ENCODE measurements around the gene CLDN5. TPM values are rescaled to one million over a fixed set of nuclear protein-coding genes. Genes with fewer than 3 reads are reported as not detected.

CLDN5 gene
- total RNA-seq, 1 donor from 2014 or later, result not detected

DNA sequence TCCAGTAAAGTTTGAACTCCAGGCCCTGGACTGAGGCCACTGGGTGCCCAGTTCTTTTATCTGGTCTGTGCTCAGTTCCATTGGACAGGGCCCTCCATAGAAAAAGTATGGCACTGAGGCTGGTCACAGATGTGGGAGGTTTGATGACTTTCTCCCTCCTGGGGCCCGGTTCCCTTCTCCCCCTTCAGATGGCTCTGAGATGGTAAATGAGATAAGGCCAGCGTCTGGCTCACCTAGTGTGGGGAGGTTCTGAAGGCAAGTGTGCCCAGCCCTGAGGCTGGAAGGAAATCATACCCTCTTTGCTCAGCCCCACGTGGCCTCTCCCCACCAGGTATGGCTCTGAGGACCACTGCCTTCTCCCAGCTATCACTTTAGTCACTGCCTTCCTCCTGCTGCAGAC lies 1.5 kb upstream of the CLDN5 start:
- H3K36me3 Mint-ChIP-seq (ENCODE audit: unreplicated experiment), result no peaks in the 10 kb centered on the region
- DNase-seq (ENCODE audit: extremely low spot score, unreplicated experiment), result no peak
- H3K4me1 Mint-ChIP-seq (ENCODE audit: unreplicated experiment), result peaks cover 12% of the 10 kb centered on the region
- no peaks in the 10 kb centered on the region for H3K9me3 Mint-ChIP-seq (ENCODE audit: unreplicated experiment)
- H3K27ac Mint-ChIP-seq (ENCODE audit: unreplicated experiment), result no peak overlapping the region
- peaks cover 11% of the 10 kb centered on the region for H3K27me3 Mint-ChIP-seq (ENCODE audit: unreplicated experiment)
- H3K4me3 Mint-ChIP-seq (ENCODE audit: unreplicated experiment), result no peak overlapping the region
- TF ChIP-seq, protein P1, sequence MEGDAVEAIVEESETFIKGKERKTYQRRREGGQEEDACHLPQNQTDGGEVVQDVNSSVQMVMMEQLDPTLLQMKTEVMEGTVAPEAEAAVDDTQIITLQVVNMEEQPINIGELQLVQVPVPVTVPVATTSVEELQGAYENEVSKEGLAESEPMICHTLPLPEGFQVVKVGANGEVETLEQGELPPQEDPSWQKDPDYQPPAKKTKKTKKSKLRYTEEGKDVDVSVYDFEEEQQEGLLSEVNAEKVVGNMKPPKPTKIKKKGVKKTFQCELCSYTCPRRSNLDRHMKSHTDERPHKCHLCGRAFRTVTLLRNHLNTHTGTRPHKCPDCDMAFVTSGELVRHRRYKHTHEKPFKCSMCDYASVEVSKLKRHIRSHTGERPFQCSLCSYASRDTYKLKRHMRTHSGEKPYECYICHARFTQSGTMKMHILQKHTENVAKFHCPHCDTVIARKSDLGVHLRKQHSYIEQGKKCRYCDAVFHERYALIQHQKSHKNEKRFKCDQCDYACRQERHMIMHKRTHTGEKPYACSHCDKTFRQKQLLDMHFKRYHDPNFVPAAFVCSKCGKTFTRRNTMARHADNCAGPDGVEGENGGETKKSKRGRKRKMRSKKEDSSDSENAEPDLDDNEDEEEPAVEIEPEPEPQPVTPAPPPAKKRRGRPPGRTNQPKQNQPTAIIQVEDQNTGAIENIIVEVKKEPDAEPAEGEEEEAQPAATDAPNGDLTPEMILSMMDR (IDR thresholded peaks at IDR 0.05), result no peak

DNA sequence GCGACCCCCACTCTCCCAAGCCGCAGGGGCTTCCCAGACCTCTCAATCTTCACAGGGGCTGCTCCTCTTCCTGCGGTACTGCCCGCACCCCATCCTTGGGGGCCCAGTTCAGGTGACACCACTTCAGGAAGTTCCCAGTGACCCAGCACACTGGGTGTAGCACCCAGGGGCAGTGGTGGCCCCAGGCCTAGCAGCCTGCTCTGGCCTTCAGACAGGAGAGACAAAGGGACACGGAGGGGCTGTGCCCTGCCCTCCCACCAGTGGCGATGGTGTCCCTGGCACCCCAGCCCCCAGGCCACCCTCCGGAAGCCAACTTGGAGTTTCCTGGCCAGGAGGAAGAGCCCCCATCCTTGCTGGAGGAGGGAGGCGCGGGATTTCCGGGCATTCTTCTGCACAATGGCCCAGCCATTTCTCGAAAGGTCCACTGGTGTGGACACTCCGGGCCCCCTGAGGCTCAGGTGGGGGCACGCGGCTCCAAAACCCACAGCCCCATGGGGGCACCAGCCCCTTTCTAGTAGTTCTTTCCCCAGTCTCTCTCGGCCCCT lies 978 bp upstream of the CLDN5 start:
- H3K27me3 Mint-ChIP-seq (ENCODE audit: unreplicated experiment), result peaks cover 11% of the 10 kb centered on the region
- H3K4me1 Mint-ChIP-seq (ENCODE audit: unreplicated experiment), result peaks cover 12% of the 10 kb centered on the region
- peak overlapping the region; percentile 72 for H3K4me3 Mint-ChIP-seq (ENCODE audit: unreplicated experiment)
- H3K9me3 Mint-ChIP-seq (ENCODE audit: unreplicated experiment), result no peaks in the 10 kb centered on the region
- DNase-seq (ENCODE audit: extremely low spot score, unreplicated experiment), result no peak
- H3K27ac Mint-ChIP-seq (ENCODE audit: unreplicated experiment), result no peak overlapping the region
- TF ChIP-seq, protein P1 (IDR thresholded peaks at IDR 0.05), result no peak
- H3K36me3 Mint-ChIP-seq (ENCODE audit: unreplicated experiment), result no peaks in the 10 kb centered on the region

DNA sequence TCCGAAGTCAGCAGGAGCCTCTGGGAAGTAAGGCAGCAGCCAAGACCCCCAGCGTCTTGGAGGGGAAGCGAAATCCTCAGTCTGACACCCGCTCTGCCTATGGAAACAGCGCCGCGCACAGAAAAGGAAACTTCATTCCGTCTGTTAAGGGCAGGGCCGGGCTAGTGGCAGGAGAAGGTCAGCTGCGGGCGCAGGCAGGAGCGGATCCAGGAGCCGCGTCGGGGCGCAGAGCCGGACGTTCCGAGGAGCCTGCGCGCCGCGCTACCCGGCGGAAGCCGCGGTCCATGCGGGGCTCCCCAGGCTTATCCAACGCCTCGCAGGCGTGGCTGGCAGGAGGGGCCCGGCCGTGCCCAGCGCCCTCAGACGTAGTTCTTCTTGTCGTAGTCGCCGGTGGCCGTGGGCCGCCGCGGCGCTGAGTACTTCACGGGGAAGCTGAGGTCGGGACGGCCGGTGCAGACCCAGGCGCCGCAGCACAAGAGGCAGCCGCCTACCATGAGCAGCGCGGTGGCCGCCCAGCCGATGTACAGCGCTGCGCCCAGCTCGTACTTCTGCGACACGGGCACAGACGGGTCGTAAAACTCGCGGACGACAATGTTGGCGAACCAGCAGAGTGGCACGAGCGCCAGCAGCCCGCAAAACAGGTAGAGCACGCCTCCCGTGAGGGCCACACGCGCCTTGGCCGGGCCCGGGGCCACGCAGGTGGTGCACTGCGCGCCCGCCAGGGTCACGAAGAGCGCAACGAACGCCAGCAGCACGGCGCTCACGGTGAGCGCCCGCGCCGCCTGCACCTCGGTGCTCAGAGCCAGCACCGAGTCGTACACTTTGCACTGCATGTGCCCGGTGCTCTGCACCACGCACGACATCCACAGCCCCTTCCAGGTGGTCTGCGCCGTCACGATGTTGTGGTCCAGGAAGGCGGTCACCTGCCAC lies 705 bp downstream of the CLDN5 start:
- no peaks in the 10 kb centered on the region for H3K9me3 Mint-ChIP-seq (ENCODE audit: unreplicated experiment)
- peaks cover 12% of the 10 kb centered on the region for H3K4me1 Mint-ChIP-seq (ENCODE audit: unreplicated experiment)
- TF ChIP-seq, protein P1 (IDR thresholded peaks at IDR 0.05), result no peak
- no peak overlapping the region for H3K27ac Mint-ChIP-seq (ENCODE audit: unreplicated experiment)
- peak overlapping the region; percentile 63 for H3K4me3 Mint-ChIP-seq (ENCODE audit: unreplicated experiment)
- DNase-seq (ENCODE audit: extremely low spot score, unreplicated experiment), result no peak
- H3K36me3 Mint-ChIP-seq (ENCODE audit: unreplicated experiment), result no peaks in the 10 kb centered on the region
- peaks cover 11% of the 10 kb centered on the region for H3K27me3 Mint-ChIP-seq (ENCODE audit: unreplicated experiment)

DNA sequence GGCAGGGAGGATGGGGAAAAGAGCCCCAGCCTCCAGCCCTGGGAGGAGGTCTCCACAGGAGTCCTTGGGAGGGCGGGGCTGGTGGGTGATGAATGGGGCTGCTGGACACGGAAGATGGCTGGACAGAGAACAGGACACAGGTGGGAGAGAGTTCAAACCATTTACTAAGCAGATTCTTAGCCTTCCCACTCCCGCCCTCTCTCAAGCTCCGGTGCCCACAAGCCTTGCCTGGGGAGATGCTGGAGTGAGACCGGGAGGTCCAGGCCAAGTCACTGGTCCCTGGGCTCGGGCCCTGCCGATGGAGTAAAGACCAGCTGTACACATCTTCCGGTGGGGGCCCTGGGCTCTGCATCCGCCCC lies 1.4 kb downstream of the CLDN5 start:
- Mint-ChIP-seq H3K4me3 (ENCODE audit: unreplicated experiment) (no peak overlapping the region), H3K27me3 (ENCODE audit: unreplicated experiment) (peaks cover 11% of the 10 kb centered on the region)

More for the DNA sequence above, 1.4 kb downstream of the CLDN5 start:
- TF ChIP-seq, protein P1 (IDR thresholded peaks at IDR 0.05), result no peak
- Mint-ChIP-seq H3K4me1 (ENCODE audit: unreplicated experiment) (peaks cover 12% of the 10 kb centered on the region), H3K9me3 (ENCODE audit: unreplicated experiment) (no peaks in the 10 kb centered on the region), H3K36me3 (ENCODE audit: unreplicated experiment) (no peaks in the 10 kb centered on the region), H3K27ac (ENCODE audit: unreplicated experiment) (no peak overlapping the region)
- no peak for DNase-seq (ENCODE audit: extremely low spot score, unreplicated experiment)

All from osteocyte (in vitro differentiated cells).